IPS-20b (cell line): ENCODE measurements around the gene FURIN.

ENCODE experiments used
- H3K27ac ChIP-seq: one replicate; pipeline ENCODE4 v1.5.1; 2013; ENCODE audit warnings: low read length
- H3K27me3 ChIP-seq: 2 replicates; pipeline ENCODE4 v1.6.1; 2013; ENCODE audit warnings: mild to moderate bottlenecking, low read length, inconsistent platforms; ENCODE audit not compliant: insufficient read depth
- H3K36me3 ChIP-seq: 2 replicates; pipeline ENCODE4 v1.6.1; 2013; ENCODE audit warnings: low read depth, mild to moderate bottlenecking, inconsistent platforms, low read length, moderate library complexity; ENCODE audit not compliant: insufficient read depth
- H3K4me1 ChIP-seq: 2 replicates; pipeline ENCODE4 v1.6.1; 2013; ENCODE audit warnings: mild to moderate bottlenecking, control low read depth, inconsistent platforms, low read length, moderate library complexity; ENCODE audit not compliant: insufficient read depth
- H3K4me3 ChIP-seq: 2 replicates; pipeline ENCODE4 v1.5.1; 2013; ENCODE audit warnings: mild to moderate bottlenecking, low read length, inconsistent platforms
- H3K9ac ChIP-seq: 2 replicates; pipeline ENCODE4 v1.6.1; 2013; ENCODE audit warnings: low read depth, mild to moderate bottlenecking, inconsistent platforms, low read length, moderate library complexity
- H3K9me3 ChIP-seq: 2 replicates; pipeline ENCODE4 v1.6.1; 2013; ENCODE audit warnings: mild to moderate bottlenecking, low read depth, low read length, inconsistent platforms; ENCODE audit not compliant: insufficient read depth

FURIN gene

DNA sequence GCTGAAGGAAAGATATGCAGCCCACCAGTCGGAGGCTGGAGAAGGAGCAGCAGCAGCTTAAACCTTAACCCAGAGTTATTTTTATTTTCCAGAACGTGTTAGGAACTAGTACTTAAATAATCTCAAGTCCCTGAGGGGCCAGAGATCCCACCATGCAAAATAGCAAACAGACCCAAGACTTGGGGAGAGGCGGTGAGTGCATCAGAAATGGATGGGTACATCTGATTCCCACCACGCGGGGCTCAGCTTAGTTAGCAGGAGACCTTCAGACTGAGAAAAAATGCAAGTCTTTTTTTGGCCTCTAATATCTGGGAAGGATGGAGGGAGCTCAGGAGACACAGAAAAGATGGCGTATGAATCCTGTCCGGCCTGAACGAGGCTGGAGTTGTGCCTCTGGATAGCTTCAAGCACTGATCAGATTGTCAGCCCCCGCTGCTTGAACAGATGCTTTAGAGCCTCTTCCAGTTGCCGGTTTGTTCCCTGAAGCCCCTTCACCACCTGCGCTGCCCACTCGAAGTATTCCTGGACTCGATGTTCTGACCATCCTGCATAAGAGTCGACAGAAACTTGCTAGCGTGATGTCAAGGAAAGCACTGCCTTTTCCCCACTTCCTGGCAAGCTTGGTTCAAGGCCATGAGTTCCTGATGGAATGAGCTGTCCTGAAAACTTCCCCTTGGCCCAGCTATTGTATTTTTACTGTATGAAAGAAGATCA is 62.6 kb downstream of the FURIN start:
- Histone ChIP-seq H3K4me3 (peak overlapping the region; percentile 81; the same call in 1 of the 2 replicates), H3K9ac (0 out of 2 replicates have a peak overlapping the region, but pooled peaks have one; percentile 34)

DNA sequence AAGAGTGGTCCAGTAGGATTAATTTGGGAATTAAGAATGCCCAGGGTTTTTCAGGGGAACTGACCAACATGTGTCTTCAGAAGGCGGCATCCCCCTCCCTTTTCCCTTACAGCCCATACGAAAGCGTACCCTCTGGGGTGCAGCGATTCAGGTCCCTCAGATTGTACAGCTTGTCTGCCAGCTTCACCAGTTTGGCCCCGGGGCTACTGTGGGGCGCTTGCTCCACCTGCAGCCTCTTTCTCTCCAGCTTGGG is 63.1 kb downstream of the FURIN start:
- Histone ChIP-seq H3K9me3 (no peaks in the 10 kb centered on the region), H3K9ac (peak overlapping the region; percentile 34; the same call in 1 of the 2 replicates), H3K27ac (no peak overlapping the region), H3K4me1 (peaks cover 2% of the 10 kb centered on the region; the same call in 1 of the 2 replicates), H3K27me3 (peaks cover 16% of the 10 kb centered on the region), H3K36me3 (peaks cover under 1% of the 10 kb centered on the region; the same call in 1 of the 2 replicates), H3K4me3 (peak overlapping the region; percentile 81; the same call in 1 of the 2 replicates)

More for the DNA sequence above, 62.6 kb downstream of the FURIN start:
- Histone ChIP-seq H3K4me1 (peaks cover 2% of the 10 kb centered on the region; the same call in 1 of the 2 replicates), H3K36me3 (no peaks in the 10 kb centered on the region), H3K27ac (no peak overlapping the region), H3K9me3 (no peaks in the 10 kb centered on the region), H3K27me3 (peaks cover 16% of the 10 kb centered on the region)

DNA sequence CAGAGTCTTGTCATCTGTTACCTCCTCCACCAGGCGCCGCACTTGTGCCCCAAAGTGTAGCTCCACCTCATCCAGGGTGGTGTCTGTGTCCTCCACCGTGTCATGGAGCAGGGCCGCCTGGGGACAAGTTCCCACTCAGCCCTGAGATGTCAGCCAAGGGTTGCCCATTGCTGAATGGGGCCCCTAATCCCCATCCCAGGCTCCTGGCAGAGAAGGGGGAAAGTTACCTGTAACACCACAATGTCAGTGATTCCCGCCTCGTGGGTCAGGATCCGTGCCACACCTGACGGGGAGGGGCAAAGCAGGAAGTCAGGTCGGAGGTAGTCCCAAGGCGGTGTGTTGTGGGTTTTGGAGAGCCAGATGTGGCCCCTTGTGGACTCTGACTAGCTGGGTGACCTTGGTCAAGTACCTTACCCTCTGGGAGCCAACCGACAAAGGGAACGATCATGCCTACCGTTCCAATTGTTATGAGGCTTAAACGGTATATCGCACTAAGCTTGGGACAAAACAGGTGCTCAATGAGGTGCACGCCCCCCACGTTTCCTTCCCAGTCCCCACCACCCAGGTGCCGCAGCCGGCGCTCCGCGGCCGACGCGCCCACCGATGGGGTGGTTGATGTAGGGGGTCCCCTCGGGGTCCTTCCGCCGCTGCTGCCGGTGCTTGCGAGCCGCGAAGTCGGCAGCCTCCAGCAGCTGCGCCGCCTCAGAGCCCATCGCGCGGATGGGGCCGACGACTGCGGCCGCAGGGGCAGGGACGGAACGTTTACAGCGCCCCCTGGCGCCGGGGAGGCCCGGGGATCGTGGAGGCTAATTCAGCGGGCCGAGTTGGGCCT is 63.7 kb downstream of the FURIN start, which contains the start of gene HDDC3:
Gene HDDC3, minus strand, starts transcription at position 722 of the 832 bp plus-strand sequence. Its CDS starts 9 bp downstream, at position 713.
- Histone ChIP-seq H3K9ac (peak within 1 kb of the TSS; percentile 74), H3K4me1 (peaks cover 2% of the 10 kb centered on the region; the same call in 1 of the 2 replicates), H3K4me3 (peak within 1 kb of the TSS; percentile 81), H3K27ac (no peak within 1 kb of the TSS), H3K9me3 (no peaks in the 10 kb centered on the region), H3K27me3 (peaks cover 16% of the 10 kb centered on the region), H3K36me3 (peaks cover 6% of the 10 kb centered on the region; the same call in 1 of the 2 replicates)

DNA sequence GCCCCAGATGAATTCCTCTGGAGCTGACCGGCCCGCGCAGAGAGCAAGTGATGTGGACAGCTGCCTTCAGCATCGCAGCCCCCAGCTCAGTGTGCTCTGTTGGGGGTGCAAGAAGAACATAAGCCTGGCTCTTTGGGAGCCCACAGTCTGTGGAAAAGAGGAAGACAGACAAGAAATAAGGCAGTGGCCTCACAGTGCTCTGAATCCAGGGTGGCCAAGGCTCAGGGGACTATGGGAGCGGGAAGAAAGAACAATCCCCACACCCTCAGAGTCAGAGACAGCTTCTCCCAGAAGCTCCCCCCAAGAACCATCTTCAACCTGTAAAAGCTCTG is 64.2 kb downstream of the FURIN start:
- H3K4me3 ChIP-seq, result peak overlapping the region; percentile 81; the same call in 1 of the 2 replicates
- H3K27me3 ChIP-seq, result peaks cover 16% of the 10 kb centered on the region
- H3K9me3 ChIP-seq, result no peaks in the 10 kb centered on the region
- peaks cover 8% of the 10 kb centered on the region; the same call in 1 of the 2 replicates for H3K36me3 ChIP-seq
- no peak overlapping the region for H3K27ac ChIP-seq
- peaks cover 2% of the 10 kb centered on the region; the same call in 1 of the 2 replicates for H3K4me1 ChIP-seq
- no peak overlapping the region for H3K9ac ChIP-seq
